ENCODE results near the gene CDH13.

The CDH13 gene

GRCh38 chr16:82701442-82701955, 74.7 kb downstream of the CDH13 start:
- TF ChIP-seq, protein P1, sequence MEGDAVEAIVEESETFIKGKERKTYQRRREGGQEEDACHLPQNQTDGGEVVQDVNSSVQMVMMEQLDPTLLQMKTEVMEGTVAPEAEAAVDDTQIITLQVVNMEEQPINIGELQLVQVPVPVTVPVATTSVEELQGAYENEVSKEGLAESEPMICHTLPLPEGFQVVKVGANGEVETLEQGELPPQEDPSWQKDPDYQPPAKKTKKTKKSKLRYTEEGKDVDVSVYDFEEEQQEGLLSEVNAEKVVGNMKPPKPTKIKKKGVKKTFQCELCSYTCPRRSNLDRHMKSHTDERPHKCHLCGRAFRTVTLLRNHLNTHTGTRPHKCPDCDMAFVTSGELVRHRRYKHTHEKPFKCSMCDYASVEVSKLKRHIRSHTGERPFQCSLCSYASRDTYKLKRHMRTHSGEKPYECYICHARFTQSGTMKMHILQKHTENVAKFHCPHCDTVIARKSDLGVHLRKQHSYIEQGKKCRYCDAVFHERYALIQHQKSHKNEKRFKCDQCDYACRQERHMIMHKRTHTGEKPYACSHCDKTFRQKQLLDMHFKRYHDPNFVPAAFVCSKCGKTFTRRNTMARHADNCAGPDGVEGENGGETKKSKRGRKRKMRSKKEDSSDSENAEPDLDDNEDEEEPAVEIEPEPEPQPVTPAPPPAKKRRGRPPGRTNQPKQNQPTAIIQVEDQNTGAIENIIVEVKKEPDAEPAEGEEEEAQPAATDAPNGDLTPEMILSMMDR (IDR thresholded peaks at IDR 0.05; ENCODE audit: control extremely low read depth, extremely low read depth, low read depth, missing control alignments): no peak
- DNase-seq (ENCODE audit: extremely low spot score): no peak
- ChIA-PET CTCF (interaction anchor here (1.0 kb wide), 1 partner anchor 8 kb away, joined by 3 read pairs; no protein-coding TSS in a partner anchor), POLR2A (no interaction called here)

- ChIA-PET POLR2A (no interaction called here), CTCF (interaction anchor here (0.9 to 1.8 kb wide), 5 partner anchors 9 to 63 kb away, joined by 3 to 5 read pairs (median 3); no protein-coding TSS in a partner anchor)
- TF ChIP-seq, protein P1 (IDR thresholded peaks at IDR 0.05; ENCODE audit: control extremely low read depth, extremely low read depth, low read depth, missing control alignments): no peak
Observed at GRCh38 chr16:82703161-82703560, 76.4 kb downstream of the CDH13 start.

GRCh38 chr16:82703871-82704768, 77.4 kb downstream of the CDH13 start:
- DNase-seq (ENCODE audit: extremely low spot score): no peak
- TF ChIP-seq, protein P1 (IDR thresholded peaks at IDR 0.05; ENCODE audit: control extremely low read depth, extremely low read depth, low read depth, missing control alignments): no peak
- POLR2A ChIA-PET: no interaction called here
- CTCF ChIA-PET: interaction anchor here (1.1 to 1.8 kb wide), 3 partner anchors 8 to 64 kb away, joined by 3 to 5 read pairs (median 5); no protein-coding TSS in a partner anchor

More at GRCh38 chr16:82703161-82703560, 76.4 kb downstream of the CDH13 start:
- no peak for DNase-seq (ENCODE audit: extremely low spot score)

GRCh38 chr16:82709987-82710386, 83.2 kb downstream of the CDH13 start:
- no peak for DNase-seq (ENCODE audit: extremely low spot score)
- POLR2A ChIA-PET: no interaction called here
- TF ChIP-seq, protein P1 (IDR thresholded peaks at IDR 0.05; ENCODE audit: control extremely low read depth, extremely low read depth, low read depth, missing control alignments): no peak
- CTCF ChIA-PET: interaction anchor here (0.9 to 2.2 kb wide), 5 partner anchors 11 to 84 kb away, joined by 3 to 12 read pairs (median 4); no protein-coding TSS in a partner anchor

DNA sequence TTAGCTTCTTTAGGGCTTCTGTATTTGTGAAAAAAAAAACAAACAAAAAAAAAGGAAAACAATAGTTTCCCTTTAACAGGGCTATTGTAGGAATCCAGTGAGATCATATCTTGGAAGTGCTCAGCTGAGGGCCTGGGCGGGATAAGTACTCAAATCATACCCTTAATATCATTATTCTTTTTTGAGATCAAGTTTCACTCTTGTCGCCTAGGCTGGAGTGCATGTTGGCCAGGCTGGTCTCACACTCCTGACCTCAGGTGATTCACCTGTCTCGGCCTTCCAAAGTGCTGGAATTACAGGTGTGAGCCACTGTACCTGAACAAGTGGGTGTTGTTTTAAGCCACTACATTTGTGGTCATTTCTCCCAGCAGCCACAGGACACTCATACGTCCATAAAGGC, 87.0 kb downstream of the CDH13 start:
- no peak for DNase-seq (ENCODE audit: extremely low spot score)
- POLR2A ChIA-PET: no interaction called here
- CTCF ChIA-PET: interaction anchor here (1.4 kb wide), 1 partner anchor 11 kb away, joined by 3 read pairs; no protein-coding TSS in a partner anchor
- TF ChIP-seq, protein P1 (IDR thresholded peaks at IDR 0.05; ENCODE audit: control extremely low read depth, extremely low read depth, low read depth, missing control alignments): no peak

DNA sequence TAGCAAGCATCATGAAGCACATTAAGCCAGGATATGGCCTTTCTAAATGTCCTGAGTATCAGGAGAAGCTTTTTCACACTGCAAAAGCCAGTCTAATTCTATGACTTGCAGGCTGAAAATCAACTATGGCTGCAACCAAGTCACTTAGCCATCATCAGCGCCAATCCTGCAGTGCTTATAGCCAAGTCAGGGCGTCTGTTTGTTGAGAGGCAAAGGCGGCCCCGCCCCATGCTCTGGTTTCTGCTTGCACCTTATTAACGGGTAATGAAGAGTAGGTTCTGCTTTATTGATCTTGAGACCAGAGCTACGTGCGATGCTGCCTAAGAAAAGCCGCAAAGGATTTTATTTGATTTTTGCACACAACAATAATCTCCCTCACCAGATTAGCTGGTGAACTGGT, 88.4 kb downstream of the CDH13 start:
- no peak for DNase-seq (ENCODE audit: extremely low spot score)
- TF ChIP-seq, protein P1 (IDR thresholded peaks at IDR 0.05; ENCODE audit: control extremely low read depth, extremely low read depth, low read depth, missing control alignments): no peak
- ChIA-PET CTCF (interaction anchor here (1.2 to 1.5 kb wide), 2 partner anchors 65 to 451 kb away, joined by 3 read pairs; no protein-coding TSS in a partner anchor), POLR2A (no interaction called here)

All from GM10248 (cell line).